ENCODE results near the gene UGT1A4. TPM values are rescaled to one million over a fixed set of nuclear protein-coding genes. Genes with fewer than 3 reads are reported as not detected.

Gene UGT1A4
- total RNA-seq, 1 experiment from 2014 or later: not detected

DNA sequence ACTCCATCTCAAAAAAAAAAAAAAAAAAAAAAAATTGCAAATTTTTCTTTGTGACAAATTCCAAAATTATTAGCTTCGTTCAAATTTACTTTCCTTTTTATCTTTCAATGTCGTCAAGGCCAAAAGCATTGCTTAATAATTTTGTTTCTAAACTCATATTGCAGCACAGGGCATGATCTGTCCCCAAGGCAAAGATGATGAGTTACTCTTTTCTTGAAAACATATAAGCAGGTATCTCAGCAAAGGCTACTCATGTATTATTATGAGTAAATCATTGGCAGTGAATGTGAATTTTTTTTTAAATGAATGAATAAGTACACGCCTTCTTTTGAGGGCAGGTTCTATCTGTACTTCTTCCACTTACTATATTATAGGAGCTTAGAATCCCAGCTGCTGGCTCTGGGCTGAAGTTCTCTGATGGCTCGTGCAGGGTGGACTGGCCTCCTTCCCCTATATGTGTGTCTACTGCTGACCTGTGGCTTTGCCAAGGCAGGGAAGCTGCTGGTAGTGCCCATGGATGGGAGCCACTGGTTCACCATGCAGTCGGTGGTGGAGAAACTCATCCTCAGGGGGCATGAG is 36.9 kb upstream of the UGT1A4 start, which contains the start of gene UGT1A7:
Gene UGT1A7, plus strand, starts transcription at position 381 of the 579 bp plus-strand sequence. Its CDS starts 37 bp downstream, at position 418.
- Histone ChIP-seq H3K9ac (ENCODE audit: extremely low read depth, insufficient read length, low read length) (no peak within 1 kb of the TSS), H3K79me1 (ENCODE audit: insufficient read depth, low read depth, low read length, poor library complexity, severe bottlenecking) (no peaks in the 10 kb centered on the region), H2AK5ac (ENCODE audit: insufficient read length, low read length) (no peak within 1 kb of the TSS), H2BK15ac (ENCODE audit: low read depth, low read length) (no peak within 1 kb of the TSS), H2BK12ac (ENCODE audit: insufficient read length, low read depth, low read length) (no peak within 1 kb of the TSS), H3K4me2 (ENCODE audit: insufficient read depth, insufficient read length, low read length) (no peak within 1 kb of the TSS), H3T11ph (ENCODE audit: low read length) (no peak within 1 kb of the TSS), H4K8ac (replicated peaks; ENCODE audit: insufficient read length, low read depth, low read length) (no peak within 1 kb of the TSS), H4K20me1 (ENCODE audit: control insufficient read depth, insufficient read depth, insufficient read length) (no peaks in the 10 kb centered on the region), H2AFZ (ENCODE audit: low read length) (no peak within 1 kb of the TSS), H3K4ac (ENCODE audit: low read depth, low read length) (no peak within 1 kb of the TSS), H4K5ac (ENCODE audit: insufficient read length, low read depth, low read length) (no peak within 1 kb of the TSS), H3K23ac (ENCODE audit: insufficient read length, low read depth, low read length) (no peak within 1 kb of the TSS), H3K27ac (ENCODE audit: insufficient read length, low read depth, low read length) (no peak within 1 kb of the TSS), H3K27me3 (ENCODE audit: insufficient read depth, low read length) (no peaks in the 10 kb centered on the region), H2BK20ac (ENCODE audit: low read depth, low read length, poor library complexity, severe bottlenecking) (no peak within 1 kb of the TSS), H3K9me3 (ENCODE audit: control insufficient read depth, low read depth, low read length) (no peaks in the 10 kb centered on the region), H3K79me2 (ENCODE audit: insufficient read depth, low read length) (no peaks in the 10 kb centered on the region), H3K18ac (ENCODE audit: insufficient read length, low read depth, low read length) (no peak within 1 kb of the TSS), H3K4me1 (ENCODE audit: insufficient read depth, low read length) (no peaks in the 10 kb centered on the region), H3K23me2 (ENCODE audit: insufficient read length, low read depth, low read length, poor library complexity, severe bottlenecking) (no peaks in the 10 kb centered on the region), H3K56ac (ENCODE audit: insufficient read length, low read depth, low read length) (no peak within 1 kb of the TSS), H3K14ac (ENCODE audit: insufficient read depth, low read length) (no peak within 1 kb of the TSS), H4K91ac (ENCODE audit: insufficient read length, low read depth, low read length) (no peak within 1 kb of the TSS), H2BK120ac (ENCODE audit: low read depth, low read length, poor library complexity, severe bottlenecking) (no peak within 1 kb of the TSS), H2BK5ac (ENCODE audit: insufficient read length, low read length) (no peak within 1 kb of the TSS)
- H3K9me3 Mint-ChIP-seq: no peaks in the 10 kb centered on the region
- H3K36me3 Mint-ChIP-seq (ENCODE audit: insufficient read depth in 1 of 3, low read depth in 3 of 3): no peaks in the 10 kb centered on the region
- peak within 1 kb of the TSS in 1 of 3 experiments; percentile 55; a peak in 2 of 7 replicates for H3K27ac Mint-ChIP-seq
- DNase-seq: no peak
- H3K27me3 Mint-ChIP-seq (ENCODE audit: low read depth): peaks cover 3% of the 10 kb centered on the region; the same call in 1 of the 2 replicates
- H3K4me3 Mint-ChIP-seq: no peak within 1 kb of the TSS
- TF ChIP-seq, protein P1, sequence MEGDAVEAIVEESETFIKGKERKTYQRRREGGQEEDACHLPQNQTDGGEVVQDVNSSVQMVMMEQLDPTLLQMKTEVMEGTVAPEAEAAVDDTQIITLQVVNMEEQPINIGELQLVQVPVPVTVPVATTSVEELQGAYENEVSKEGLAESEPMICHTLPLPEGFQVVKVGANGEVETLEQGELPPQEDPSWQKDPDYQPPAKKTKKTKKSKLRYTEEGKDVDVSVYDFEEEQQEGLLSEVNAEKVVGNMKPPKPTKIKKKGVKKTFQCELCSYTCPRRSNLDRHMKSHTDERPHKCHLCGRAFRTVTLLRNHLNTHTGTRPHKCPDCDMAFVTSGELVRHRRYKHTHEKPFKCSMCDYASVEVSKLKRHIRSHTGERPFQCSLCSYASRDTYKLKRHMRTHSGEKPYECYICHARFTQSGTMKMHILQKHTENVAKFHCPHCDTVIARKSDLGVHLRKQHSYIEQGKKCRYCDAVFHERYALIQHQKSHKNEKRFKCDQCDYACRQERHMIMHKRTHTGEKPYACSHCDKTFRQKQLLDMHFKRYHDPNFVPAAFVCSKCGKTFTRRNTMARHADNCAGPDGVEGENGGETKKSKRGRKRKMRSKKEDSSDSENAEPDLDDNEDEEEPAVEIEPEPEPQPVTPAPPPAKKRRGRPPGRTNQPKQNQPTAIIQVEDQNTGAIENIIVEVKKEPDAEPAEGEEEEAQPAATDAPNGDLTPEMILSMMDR (conservative IDR thresholded peaks at IDR 0.05): no peak
- no peaks in the 10 kb centered on the region for H3K4me1 Mint-ChIP-seq
- 100% methylated on average over 1 of the region's 5 CpGs for WGBS (ENCODE audit: extremely low coverage, insufficient read length, low lambda C conversion rate)
